KBM-7 (cell line): Measurements from ENCODE around the gene GSTM4.

Source experiments
- DNase-seq: peaks from one replicate; pipeline ENCODE4 v3.0.0-alpha.2; 2015
- in situ Hi-C: fragments of 300-500 bp; cut with MboI; formaldehyde crosslinking; loops from 2 replicates; pipeline ENCODE4 v1.14.3; 2020; ENCODE audit warnings: low sequenced_read_pairs, low pct_unique_long_range_greater_than_20kb, mixed read lengths

Gene GSTM4

GRCh38 chr1:109655615-109656519 is at the start of gene GSTM4:
TSS of gene GSTM4 (plus strand) at chr1:109656099. CDS start at chr1:109656390, 291 bp downstream.
- in situ Hi-C loops = loop anchor here (25.0 kb wide), 1 partner anchor 106 kb away; the partner anchor contains the start of gene EPS8L3
- DNase-seq = peak; percentile 79

- in situ Hi-C loops = no loop called here
- no peak for DNase-seq
Observed at GRCh38 chr1:109609881-109610280, 46.0 kb upstream of the GSTM4 start.

GRCh38 chr1:109610609-109611307 is 45.1 kb upstream of the GSTM4 start:
- DNase-seq = no peak
- in situ Hi-C loops = no loop called here

- no peak for DNase-seq
- in situ Hi-C loops = no loop called here
Observed at GRCh38 chr1:109611308-109611990, 44.5 kb upstream of the GSTM4 start.

- no peak for DNase-seq
- in situ Hi-C loops = no loop called here
Observed at GRCh38 chr1:109613361-109614147, 42.3 kb upstream of the GSTM4 start.

GRCh38 chr1:109615879-109616278 is 40.0 kb upstream of the GSTM4 start:
- in situ Hi-C loops = no loop called here
- peak; percentile 95 for DNase-seq

- in situ Hi-C loops = no loop called here
- DNase-seq = no peak
Observed at GRCh38 chr1:109616391-109616790, 39.5 kb upstream of the GSTM4 start.

- in situ Hi-C loops = no loop called here
- no peak for DNase-seq
Observed at GRCh38 chr1:109617291-109617801, 38.6 kb upstream of the GSTM4 start.

- DNase-seq = no peak
- in situ Hi-C loops = no loop called here
Observed at GRCh38 chr1:109618661-109619575, 37.0 kb upstream of the GSTM4 start.

- in situ Hi-C loops = no loop called here
- DNase-seq = peak; percentile 81
Observed at GRCh38 chr1:109619576-109620400, 36.1 kb upstream of the GSTM4 start, which contains the start of the genes AMPD2 and GNAT2. TSS of gene AMPD2 (plus strand) at chr1:109619837. CDS start at chr1:109621176, 1,339 bp downstream. TSS of gene GNAT2 (minus strand) at chr1:109619616. CDS start at chr1:109612870, 6,746 bp downstream.

GRCh38 chr1:109620401-109620791 is 35.5 kb upstream of the GSTM4 start:
- in situ Hi-C loops = no loop called here
- DNase-seq = peak; percentile 50

- DNase-seq = peak; percentile 97
- in situ Hi-C loops = no loop called here
Observed at GRCh38 chr1:109620841-109621286, 35.0 kb upstream of the GSTM4 start.

GRCh38 chr1:109621379-109622136 is 34.3 kb upstream of the GSTM4 start:
- no peak for DNase-seq
- in situ Hi-C loops = no loop called here

- DNase-seq = no peak
- in situ Hi-C loops = no loop called here
Observed at GRCh38 chr1:109622137-109622892, 33.6 kb upstream of the GSTM4 start.

- DNase-seq = no peak
- in situ Hi-C loops = no loop called here
Observed at GRCh38 chr1:109622895-109623294, 33.0 kb upstream of the GSTM4 start.
